ENCODE data around the gene TMEM40.

Gene TMEM40

DNA sequence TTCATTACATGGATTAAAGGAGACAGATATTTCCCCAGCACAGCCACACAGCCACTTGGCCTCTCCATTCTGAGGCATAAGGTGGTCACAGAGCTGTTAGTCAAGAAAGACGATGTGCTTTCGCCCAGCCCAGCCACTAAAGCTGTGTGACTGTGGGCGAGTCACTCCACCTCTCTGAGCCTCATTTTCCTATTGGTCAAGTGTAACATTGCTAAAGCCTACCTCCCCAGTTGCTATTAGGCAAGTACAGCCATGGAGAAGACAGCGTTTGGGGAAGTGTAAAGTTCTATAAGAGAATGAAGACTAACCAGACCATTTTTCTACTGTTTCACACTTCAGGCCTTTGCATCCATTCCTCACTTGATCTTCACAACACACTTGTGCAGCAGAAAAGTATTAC, 24.1 kb downstream of the TMEM40 start:
- DNase-seq (ENCODE audit: low spot score), result no peak
- TF ChIP-seq, protein P1, sequence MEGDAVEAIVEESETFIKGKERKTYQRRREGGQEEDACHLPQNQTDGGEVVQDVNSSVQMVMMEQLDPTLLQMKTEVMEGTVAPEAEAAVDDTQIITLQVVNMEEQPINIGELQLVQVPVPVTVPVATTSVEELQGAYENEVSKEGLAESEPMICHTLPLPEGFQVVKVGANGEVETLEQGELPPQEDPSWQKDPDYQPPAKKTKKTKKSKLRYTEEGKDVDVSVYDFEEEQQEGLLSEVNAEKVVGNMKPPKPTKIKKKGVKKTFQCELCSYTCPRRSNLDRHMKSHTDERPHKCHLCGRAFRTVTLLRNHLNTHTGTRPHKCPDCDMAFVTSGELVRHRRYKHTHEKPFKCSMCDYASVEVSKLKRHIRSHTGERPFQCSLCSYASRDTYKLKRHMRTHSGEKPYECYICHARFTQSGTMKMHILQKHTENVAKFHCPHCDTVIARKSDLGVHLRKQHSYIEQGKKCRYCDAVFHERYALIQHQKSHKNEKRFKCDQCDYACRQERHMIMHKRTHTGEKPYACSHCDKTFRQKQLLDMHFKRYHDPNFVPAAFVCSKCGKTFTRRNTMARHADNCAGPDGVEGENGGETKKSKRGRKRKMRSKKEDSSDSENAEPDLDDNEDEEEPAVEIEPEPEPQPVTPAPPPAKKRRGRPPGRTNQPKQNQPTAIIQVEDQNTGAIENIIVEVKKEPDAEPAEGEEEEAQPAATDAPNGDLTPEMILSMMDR (IDR thresholded peaks at IDR 0.05; ENCODE audit: extremely low read depth, missing control alignments), result no peak

DNA sequence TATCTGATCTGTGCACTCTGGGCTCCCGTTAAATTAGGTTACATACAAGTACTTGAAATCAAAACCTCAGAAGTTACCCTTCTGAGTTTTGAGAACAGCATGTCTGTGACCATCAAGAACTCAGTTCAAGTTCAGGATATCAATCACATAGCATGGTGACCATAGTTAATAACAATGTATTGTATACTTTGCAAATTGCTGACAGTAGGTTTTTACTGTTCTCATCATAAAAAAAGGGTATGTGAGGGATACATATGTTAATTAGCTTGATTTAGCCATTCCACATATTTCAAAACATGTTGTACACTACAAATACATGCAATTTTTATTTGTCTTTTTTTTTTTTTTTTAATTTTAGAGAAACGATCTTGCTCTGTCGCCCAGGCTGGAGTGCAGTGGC, 25.5 kb downstream of the TMEM40 start:
- TF ChIP-seq, protein P1 (IDR thresholded peaks at IDR 0.05; ENCODE audit: extremely low read depth, missing control alignments), result no peak
- no peak for DNase-seq (ENCODE audit: low spot score)

- no peak for DNase-seq (ENCODE audit: low spot score)
- TF ChIP-seq, protein P1 (IDR thresholded peaks at IDR 0.05; ENCODE audit: extremely low read depth, missing control alignments), result no peak
Observed at GRCh38 chr3:12730506-12731242, 28.4 kb downstream of the TMEM40 start.

GRCh38 chr3:12729051-12729651, 29.9 kb downstream of the TMEM40 start:
- no peak for DNase-seq (ENCODE audit: low spot score)
- TF ChIP-seq, protein P1 (IDR thresholded peaks at IDR 0.05; ENCODE audit: extremely low read depth, missing control alignments), result no peak

GRCh38 chr3:12727937-12728336, 31.1 kb downstream of the TMEM40 start:
- no peak for DNase-seq (ENCODE audit: low spot score)

DNA sequence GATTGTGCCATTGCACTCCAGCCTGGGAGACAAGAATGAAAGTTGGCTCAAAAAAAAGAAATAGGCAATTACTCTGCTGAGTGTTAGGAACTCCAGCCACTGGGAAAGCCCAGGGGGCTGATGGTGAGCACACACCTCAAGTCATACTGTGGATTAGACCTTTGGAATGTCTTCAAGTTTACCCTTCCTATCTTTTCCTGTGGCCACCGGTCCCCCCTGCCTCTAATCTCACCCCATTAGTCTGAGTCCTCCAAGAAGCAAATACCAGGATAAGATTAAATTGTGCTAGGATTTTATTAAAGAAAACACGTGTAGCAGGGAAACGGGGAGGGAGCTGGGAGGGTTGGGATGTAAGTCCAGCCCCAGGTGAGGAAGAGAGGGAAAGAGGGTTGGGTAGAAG, 31.6 kb downstream of the TMEM40 start:
- DNase-seq (ENCODE audit: low spot score), result no peak
- TF ChIP-seq, protein P1 (IDR thresholded peaks at IDR 0.05; ENCODE audit: extremely low read depth, missing control alignments), result no peak

More at GRCh38 chr3:12727937-12728336, 31.1 kb downstream of the TMEM40 start:
- TF ChIP-seq, protein P1 (IDR thresholded peaks at IDR 0.05; ENCODE audit: extremely low read depth, missing control alignments), result no peak

GRCh38 chr3:12725436-12725835, 33.6 kb downstream of the TMEM40 start:
- no peak for DNase-seq (ENCODE audit: low spot score)
- TF ChIP-seq, protein P1 (IDR thresholded peaks at IDR 0.05; ENCODE audit: extremely low read depth, missing control alignments), result no peak

Measured in GM20000 (cell line).